Measurements from ENCODE around the gene RETREG2. TPM values are rescaled to one million over a fixed set of nuclear protein-coding genes. Genes with fewer than 3 reads are reported as not detected.
A peak's percentile ranks its signal among the peaks of the same experiment; 100 is the strongest.

The RETREG2 gene
- total RNA-seq, 1 experiment from 2014 or later = 125 TPM

DNA sequence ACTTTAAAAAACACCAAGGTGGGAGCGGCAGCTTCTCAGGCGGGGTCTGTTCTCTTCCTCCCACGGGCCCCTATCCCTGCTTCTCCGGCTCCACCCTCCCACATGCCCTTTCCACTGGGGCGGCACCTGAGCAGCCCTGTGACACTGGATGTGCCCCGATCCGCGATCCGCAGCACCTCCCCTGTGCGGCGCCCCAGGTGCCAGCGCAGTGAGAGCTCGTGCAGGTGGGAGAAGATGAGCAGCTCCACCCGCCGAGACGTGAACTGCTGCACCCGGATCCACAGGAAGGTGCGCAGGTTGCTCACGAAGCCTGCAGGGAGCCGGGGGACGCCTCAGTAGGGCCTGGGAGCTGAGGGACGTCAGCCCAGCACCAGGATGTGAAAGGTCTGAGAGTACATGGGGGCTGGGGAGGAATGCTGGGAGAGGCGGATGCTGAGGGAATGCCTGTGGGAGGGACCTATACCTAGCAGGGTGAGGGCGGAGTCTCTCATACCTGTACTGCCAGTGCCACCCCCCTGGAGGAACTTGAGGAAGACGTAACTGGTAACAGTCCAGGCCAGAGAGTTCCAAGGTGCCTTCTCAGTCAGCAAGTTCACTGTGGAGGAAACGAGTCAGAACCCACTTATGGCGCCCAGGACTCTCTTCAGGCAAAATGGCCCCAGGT is 37.9 kb downstream of the RETREG2 start:
- no peak for DNase-seq (ENCODE audit: low spot score)

DNA sequence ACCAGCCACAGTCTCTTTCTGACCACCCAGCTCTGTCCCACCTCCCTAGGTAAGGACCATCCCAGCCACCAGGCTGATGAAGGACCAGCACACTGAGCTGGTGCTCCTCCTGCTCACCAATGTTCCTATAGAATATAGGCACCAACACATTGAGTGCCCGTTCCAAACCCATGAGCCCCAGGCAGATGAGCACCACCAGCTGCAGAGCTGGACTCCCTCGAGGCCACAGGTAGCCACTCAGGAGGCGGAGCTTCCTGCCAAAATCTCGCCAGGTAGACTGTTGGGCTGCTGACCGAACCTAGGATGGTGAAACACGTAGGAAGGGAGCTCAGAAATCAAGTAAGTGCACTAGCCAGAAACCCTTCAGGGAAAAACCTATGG is 38.5 kb downstream of the RETREG2 start:
- DNase-seq (ENCODE audit: low spot score) = no peak

DNA sequence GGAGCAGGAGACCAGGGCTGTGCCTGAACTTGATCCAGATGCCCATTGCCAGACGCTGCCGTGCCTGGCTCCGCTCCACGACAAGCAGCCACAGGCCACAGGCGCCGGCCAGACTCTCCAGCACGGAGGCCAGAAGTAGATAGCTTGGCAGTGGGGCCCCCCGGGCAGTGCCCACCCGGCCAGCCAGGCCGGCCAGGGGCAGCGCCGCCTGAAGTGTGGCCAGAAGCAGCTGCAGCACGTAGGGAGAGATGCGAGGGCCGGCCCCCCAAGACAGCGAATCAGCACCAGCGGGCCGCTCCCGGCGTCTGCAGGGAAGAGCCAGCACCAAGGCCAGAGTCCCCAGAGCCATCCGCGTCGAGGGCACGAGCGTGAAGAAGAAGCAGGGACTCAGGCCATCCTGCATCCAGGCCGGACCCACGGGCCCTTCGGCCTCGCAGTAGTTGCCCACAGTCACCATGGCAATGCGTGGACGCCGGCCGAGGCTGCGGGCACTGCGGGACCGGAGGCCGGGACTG is 40.2 kb downstream of the RETREG2 start:
- DNase-seq (ENCODE audit: low spot score) = peak; percentile 64

DNA sequence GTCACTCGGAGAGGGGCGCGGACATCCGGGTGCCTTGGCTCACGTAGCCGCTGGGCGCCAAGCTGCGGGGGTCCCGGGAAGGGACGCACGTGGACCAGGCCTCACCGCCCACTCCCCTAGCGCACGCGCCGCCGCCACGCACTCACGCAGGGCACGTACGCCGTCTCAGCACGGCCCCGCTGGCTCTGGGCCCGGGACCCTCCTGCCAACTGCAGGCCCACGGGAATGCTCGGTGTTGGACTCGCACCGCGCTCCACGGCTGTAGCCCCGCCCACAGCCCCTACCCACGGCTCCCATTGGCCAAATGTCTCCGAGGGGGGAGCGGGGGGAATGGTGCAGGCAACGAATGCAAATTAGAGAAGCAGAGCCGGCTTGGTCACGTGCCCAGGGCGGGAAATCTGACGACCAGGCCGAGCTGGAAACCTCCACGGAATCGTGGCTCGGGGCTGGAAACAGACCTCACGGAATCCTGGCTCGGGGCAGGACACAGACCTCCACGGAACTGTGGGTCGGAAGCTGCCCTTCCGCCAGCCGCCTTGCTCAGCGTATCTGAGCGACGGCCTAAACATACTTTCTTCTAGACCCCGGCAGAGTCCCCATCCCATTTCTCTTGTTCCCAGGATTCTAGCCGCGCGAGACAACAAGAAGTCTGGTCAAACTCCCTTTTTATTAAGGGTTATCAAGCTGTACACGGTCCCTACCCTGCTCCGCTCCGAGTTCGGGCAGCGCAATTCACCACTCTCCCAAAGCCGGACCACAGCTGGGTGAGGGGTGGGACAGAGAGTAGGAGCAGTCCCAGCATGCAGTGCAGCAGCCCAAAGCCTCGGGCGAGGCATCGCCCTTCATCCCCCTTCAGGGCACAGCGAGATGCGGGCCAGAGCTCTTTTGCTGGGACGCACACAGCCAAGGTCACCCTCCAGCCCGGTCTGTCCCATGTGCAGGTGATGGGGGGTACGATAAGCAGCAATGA is 40.9 kb downstream of the RETREG2 start, which contains the start of gene ABCB6:
Gene ABCB6, minus strand, starts transcription at position 227 of the 970 bp plus-strand sequence. CDS start 285 bp downstream, outside the sequence.
- DNase-seq (ENCODE audit: low spot score) = peak; percentile 84

DNA sequence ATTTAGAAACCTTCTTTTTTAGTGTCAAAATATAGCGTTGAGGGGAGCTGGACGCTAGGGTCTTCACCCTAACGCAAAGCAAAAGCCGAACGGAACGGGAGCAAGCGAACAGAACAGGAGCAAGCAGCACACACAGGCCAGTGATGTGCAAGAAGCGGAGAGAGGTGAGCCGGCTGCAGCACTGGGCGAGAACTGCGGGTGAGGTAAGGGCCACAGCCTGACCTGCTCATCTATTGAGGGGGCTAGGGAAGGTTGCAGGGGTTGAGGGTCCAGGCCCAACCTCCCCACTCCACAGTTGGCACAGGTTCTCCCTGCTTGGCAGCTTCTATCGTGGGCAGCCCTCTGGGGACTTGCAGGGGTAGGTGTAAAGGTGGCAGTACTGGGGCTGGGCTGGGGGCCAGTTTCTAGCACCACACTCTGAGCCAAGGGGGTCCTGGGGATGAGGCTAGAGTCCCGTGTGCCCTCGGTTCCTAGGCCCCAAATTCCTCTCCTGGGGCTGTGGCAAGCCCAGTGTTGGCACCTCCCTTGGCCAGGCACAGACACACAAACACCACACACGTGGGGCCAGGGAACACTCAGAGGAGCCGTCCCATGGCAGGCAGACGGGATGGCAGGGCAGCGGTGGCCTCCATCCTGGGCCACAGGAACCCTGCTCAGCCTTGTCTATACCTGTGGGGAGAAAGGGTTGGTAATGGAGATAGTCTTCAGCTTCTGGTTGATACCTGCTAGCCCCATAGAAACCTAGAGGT is 41.9 kb downstream of the RETREG2 start:
- no peak for DNase-seq (ENCODE audit: low spot score)

DNA sequence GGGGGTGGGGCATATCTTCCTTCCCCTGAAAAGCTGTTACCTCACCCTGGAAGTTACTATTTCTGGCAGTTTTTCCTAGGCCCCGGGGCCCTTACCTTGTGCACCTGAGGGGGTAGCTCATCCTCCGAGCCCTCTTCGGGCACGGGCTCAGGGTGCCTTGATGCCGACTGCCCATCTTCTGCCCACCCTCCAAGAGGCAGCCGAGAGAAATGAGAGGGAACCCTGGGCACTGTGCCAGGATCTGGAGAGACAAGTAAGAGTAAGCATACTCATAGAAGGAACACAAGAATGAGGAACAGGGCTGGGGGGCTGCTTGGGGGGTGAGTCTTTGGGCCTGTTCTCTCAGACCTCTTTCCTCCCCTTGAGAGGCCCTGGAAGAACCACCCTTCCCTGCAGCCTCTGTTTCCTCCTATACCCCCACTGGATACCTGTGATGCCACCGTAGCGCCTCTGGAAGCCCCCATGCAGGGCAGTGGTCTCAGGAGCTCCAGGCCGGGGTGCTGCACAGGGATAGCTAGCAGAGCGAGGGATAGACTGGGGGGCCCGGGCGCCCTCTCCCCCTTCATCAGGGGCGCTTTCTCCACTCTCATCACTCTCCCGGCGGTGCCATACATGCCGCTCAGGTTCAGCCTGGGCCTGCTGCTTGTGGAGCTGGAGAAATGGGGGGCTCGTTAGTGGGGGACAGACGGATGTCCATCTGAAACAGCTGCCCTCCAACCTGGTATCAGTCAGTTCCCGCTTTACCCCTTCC is 42.8 kb downstream of the RETREG2 start:
- no peak for DNase-seq (ENCODE audit: low spot score)

DNA sequence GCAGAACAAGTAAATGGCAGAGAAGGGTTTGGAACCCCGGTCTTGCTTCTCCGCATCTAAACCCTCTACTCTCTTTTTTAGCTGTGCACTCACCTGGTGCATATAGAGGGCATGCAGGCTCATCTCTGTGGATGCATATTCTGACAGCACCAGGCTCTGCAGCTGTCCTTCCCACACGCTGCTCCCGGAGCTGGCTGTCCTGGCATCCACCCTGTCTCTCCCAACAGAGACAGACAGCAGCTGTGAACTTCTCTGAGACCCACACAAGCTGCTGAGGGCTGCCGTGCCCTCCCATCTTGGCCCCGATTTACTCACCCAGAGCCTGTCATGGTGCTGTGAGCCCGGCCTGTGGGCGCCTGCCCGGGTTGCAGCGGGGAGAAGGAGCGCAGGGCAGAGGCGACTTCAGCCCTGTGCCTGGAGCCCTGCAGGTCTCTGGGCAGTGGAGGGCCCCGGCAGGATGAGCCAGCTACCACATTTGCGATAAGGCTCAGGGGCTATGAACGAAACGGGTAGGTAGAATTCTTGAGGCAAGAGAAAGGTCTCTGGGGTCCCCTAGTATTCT is 44.0 kb downstream of the RETREG2 start:
- no peak for DNase-seq (ENCODE audit: low spot score)

DNA sequence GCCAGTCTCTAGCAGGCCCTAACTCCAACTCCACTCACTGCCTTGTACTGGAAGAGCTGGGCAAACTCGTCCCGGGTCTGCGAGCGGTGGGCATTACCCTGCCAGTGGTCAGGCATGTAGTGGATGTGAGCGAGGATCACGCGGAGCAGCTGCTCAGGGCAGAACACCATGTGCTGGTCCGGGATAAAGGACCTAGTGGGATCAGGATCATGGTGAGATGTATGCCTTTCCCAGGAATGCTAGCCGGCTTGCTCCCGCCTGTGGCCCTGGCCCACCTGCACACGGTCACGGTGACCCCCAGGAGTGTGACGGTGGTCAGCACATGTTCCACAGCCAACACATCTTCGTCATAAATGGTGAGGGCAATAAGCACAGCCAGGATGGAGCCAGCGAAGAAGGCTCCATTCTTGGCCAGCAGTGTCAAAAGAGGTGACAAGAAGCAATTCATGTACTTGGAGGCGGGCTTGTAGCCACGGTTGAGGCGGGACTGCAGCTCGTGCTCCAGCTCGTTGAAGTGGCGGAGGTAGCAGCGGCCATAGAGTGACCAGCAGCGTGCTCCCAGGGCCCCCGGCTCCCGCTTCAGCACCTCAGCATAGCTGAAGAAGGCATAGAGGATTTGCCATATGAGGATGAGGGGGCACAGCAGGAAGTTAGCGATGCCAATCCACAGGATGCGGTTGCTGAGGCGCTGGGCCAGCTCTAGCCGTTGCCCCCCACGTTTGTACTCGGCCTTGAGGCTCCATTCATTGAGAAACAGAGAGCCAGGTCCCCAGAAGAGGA is 45.9 kb downstream of the RETREG2 start:
- DNase-seq (ENCODE audit: low spot score) = no peak

DNA sequence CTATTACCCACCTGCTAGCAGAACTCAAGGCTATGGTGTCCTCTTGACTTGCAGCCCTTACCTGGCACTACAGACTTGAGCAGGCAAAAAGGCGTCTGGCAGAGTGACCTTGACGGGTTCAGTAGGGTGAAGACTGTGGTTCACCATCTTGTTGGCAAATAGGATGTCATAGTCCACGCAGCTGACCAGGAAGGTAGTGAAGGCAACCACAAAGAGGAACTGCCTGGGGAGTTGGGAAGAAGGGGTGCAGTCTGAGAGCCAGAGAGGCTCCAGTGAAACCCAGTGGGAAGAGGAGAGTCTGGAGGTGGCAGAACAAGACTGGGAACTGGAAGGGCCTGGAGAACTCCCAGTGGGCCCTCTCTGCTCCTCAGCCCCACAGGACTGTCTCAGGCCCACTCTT is 47.3 kb downstream of the RETREG2 start:
- DNase-seq (ENCODE audit: low spot score) = no peak

DNA sequence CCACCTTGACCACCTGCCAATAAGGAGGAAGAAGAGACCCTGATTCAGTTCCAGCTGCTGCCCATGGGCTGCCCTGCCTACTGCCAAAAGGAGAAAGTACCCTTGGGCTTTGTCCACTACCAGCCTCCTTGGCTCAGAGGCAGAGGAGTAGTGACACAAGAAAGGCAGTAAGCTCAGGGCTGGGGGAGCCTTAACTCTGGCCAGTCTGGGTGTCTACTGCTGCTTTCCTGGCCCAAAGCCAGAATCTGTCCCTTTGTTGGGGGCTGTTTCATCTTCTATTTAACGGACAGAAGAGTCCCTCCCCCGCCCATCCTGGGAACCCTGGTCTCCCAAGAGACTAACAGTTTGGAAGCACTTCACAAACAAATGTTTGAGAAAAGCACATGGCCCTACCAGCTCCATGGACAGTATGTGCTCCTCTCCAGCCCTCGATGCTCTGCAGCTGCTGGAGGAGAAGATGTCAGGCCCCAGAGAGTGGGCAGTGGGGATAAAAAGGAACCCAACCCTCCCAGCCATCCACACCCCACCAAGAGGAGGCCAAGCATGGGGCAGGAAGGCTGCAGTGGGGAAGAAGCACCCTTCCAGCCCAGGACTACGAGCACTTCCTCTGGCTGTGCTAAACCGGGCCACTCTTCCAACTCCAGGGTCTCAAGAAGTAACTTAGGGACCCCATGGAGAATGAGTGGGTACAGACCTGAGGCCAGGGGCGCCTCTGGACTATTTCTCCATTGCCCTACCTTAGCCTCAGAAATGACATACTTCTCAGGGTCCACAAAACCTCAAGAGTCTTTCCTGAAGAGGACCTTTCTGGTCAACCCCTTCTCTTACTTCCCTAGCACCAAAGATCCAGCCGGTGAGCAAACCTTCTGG is 50.2 kb downstream of the RETREG2 start:
- DNase-seq (ENCODE audit: low spot score) = no peak

DNA sequence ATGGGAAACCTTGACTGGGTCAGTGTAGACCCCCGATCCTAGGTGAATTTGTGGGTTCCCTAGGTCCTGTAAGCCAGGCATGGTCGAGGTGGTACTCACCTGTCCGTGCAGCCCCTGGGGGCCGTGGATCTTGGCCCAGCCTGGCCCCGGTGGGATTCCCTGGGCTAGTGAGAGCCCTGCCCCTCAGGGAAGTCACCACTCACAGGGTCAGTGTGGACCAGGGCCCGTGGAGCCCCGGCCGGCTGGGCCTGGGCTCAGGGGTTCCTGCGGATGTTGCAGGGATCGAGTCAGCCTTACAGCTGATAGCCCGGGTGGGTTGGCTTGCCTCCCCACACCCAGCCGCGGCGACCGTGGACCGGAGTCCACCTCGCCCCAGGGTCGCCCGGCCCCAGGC is 50.8 kb downstream of the RETREG2 start:
- DNase-seq (ENCODE audit: low spot score) = no peak

DNA sequence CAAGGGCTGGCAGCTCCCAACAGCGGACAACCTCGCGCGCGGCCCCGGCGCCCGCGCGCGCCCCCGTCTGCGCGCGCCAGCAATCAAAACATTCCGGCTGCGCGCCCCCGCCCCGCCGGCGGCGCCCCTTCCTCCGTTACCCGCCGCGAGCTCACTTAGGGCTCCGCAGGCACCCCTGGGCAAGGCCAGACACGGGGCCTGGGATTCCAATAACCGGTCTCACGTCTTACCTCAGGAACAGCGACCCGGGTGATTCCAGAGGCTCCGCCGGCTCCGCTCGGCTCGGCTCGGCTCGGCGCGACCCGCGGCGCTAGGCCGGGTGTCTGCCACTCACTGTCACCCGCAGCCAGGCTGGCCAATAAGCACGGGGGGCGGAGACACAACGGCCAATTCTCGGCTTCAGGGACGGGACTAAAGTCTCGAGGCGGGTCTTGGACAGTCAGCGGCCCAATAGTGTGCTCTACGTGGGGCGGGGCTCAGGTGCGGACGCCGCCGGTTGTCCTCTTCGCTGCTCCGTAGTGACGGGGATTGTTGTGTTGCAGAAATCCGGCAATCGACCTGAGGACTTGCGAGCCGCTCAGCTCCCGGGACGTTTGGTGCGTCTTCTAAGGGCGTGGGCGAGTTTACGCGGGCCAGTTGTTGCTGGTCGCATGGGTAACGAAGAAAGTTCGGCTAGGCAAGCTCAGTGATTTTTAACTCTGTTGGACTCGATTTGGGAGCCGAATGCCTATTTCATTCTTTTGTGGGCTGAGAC is 51.4 kb downstream of the RETREG2 start, which contains the start of the genes ANKZF1 and ATG9A:
Gene ANKZF1, plus strand, starts transcription at position 502 of the 754 bp plus-strand sequence. CDS start 452 bp downstream, outside the sequence.
Gene ATG9A, minus strand, starts transcription at position 332 of the 754 bp plus-strand sequence. CDS start 1,612 bp downstream, outside the sequence.
- DNase-seq (ENCODE audit: low spot score) = peak; percentile 98

DNA sequence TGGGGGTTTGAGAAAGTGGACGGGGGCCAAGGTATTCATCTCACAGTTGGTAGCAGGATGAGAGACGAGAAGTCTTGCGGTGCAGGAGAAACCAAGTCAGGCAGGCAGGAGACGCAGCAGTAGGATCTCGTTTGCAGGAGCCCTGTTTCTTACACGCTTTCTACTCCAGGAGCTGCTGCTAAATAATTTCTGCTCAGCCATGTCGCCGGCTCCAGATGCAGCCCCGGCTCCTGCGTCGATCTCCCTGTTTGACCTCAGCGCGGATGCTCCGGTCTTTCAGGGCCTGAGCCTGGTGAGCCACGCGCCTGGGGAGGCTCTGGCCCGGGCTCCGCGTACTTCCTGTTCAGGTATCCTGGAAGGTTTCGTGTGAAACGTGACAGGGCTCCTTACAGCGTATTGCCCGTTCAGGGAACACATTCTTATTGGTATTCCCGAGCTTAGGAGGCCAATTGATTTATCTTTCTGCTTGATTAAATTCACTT is 52.0 kb downstream of the RETREG2 start:
- peak; percentile 40 for DNase-seq (ENCODE audit: low spot score)

DNA sequence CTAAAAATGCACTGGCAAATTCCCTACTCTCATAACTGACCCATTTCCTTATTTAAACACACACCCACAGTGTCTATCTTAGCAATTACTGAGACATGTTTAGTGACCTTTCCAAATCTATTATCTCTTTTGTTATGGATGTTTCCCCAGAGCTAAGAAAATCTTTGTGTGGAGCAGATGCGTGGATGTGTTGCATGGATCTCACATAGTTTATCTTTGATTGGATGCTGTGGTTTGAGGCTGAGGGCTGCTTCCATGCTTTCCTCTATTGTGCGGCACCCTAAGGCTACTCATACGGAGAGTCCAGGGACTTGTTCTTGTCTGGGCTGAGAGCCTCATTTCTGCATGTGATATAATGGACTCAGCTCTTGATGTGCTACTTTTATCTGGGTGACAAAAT is 56.3 kb downstream of the RETREG2 start:
- no peak for DNase-seq (ENCODE audit: low spot score)
